Retinal pigment epithelial cell (primary cell): ENCODE results near the gene IDH2.

Experiments
- DNase-seq: peaks from one replicate; pipeline ENCODE4 v3.0.0-alpha.2; 2010; ENCODE audit warnings: low read depth
- H3K4me3 ChIP-seq: 2 replicates; pipeline ENCODE4 v1.5.1; 2011; ENCODE audit warnings: mild to moderate bottlenecking, low read length, control low read depth, moderate library complexity
- TF ChIP-seq, protein P1 (sequence below): conservative IDR thresholded peaks from 2 replicates; pipeline ENCODE4 v1.5.1; 2011; ENCODE audit warnings: low read depth, low read length, control low read depth, inconsistent platforms

IDH2 gene

DNA sequence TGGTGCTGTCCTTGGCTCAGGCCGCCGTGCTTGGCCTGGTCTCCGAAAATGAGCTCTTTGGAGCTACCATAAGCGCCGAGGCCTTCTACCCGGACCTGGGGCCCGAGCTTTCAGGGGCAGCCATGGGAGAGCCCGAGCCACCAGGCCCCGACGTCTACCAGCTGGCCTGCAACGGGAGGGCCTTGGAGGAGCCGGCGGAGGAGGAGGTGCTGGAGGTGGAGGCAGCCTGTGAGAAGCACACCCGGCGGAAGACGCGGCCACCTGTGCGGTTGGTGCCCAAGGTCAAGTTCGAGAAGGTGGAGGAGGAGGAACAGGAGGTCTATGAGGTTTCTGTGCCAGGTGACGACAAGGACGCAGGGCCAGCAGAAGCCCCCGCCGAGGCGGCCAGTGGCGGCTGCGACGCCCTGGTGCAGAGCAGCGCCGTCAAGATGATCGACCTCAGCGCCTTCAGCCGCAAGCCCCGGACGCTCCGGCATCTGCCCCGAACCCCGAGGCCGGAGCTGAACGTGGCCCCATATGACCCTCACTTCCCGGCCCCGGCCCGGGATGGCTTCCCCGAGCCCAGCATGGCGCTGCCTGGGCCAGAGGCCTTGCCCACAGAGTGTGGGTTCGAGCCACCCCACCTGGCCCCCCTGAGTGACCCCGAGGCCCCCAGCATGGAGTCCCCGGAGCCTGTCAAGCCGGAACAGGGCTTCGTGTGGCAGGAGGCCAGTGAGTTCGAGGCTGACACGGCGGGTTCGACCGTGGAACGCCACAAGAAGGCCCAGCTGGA is 34.9 kb downstream of the IDH2 start:
- H3K4me3 ChIP-seq = no peak overlapping the region
- TF ChIP-seq, protein P1, sequence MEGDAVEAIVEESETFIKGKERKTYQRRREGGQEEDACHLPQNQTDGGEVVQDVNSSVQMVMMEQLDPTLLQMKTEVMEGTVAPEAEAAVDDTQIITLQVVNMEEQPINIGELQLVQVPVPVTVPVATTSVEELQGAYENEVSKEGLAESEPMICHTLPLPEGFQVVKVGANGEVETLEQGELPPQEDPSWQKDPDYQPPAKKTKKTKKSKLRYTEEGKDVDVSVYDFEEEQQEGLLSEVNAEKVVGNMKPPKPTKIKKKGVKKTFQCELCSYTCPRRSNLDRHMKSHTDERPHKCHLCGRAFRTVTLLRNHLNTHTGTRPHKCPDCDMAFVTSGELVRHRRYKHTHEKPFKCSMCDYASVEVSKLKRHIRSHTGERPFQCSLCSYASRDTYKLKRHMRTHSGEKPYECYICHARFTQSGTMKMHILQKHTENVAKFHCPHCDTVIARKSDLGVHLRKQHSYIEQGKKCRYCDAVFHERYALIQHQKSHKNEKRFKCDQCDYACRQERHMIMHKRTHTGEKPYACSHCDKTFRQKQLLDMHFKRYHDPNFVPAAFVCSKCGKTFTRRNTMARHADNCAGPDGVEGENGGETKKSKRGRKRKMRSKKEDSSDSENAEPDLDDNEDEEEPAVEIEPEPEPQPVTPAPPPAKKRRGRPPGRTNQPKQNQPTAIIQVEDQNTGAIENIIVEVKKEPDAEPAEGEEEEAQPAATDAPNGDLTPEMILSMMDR = no peak
- DNase-seq = no peak

DNA sequence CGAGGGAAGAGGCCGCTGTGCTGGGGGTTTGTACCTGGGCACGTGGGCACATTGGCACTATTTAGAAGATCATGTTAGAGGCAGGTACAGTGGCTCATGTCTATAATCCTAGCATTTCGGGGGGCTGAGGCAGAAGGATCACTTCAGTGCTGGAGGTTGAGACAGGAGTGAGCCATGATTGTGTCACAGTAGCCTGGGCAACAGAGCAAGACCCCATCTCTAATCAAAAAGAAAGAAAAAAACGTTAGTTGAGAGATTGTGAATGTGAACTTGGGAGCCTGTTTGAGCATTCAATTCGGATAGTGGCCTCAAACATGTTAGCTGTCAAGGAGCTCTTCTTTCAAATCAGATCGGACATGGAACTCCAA is 36.6 kb downstream of the IDH2 start:
- H3K4me3 ChIP-seq = no peak overlapping the region
- TF ChIP-seq, protein P1 = no peak
- DNase-seq = no peak

DNA sequence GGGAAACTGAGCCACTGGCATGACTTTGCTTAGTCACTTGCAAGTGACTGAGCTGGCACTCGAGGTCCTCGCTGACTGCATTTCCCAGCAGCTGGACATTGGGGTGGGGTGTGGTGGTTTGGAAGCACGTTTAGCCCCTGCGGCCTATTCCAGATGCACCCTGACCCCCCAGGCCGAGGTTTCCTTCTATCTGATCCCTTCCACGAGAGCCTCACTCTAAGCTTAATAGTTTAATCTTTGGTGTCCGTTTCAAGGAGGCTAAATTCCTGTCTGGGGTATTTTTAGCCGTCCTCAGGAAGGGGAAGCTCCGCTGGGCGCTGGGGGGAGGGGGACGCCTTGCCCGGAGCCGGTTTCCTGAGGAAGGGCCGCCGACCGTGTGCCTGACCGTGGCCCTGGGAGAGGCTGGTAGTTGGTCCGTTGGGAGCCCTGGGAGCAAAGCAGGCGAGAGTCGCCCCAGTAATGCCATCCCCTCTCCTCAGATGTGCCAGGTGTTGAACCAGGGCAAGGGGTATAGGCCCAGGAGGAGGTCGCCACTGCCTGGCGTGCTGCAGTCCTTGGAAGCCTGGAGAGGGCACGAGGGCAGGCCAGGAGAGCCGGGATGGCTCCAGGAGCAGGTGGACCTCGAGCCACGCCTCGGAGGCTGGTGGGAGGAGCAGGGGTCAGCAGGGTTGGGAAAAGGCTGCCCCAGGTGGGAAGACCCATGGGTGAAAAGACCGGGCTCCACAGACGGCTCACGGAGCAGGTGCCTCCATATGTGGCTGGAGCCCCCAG is 37.2 kb downstream of the IDH2 start:
- DNase-seq = no peak
- no peak overlapping the region for H3K4me3 ChIP-seq
- TF ChIP-seq, protein P1 = no peak

DNA sequence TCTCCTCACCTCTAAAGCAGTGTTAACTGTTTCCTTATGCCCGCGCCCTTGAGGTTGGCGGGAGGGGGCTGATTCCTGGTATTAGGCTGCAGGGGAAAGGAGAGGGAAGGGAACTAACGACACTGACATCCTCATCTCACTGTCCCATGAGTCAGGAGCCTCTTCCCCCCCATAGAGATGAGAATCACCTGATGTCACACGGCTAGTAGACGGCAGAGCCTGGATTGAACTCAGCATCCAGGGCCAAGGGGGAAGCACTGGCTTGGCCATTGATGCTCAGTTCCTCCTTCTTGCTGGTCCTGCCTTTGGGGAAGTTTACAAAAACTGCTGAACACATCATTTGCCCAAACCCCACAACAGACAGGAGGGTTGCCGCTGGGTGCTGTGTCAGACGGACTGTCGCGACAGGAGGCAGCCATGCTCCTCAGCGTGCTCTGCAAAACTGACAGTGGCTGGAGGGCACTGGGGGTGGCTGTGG is 38.5 kb downstream of the IDH2 start:
- H3K4me3 ChIP-seq = no peak overlapping the region
- no peak for DNase-seq
- TF ChIP-seq, protein P1 = no peak

DNA sequence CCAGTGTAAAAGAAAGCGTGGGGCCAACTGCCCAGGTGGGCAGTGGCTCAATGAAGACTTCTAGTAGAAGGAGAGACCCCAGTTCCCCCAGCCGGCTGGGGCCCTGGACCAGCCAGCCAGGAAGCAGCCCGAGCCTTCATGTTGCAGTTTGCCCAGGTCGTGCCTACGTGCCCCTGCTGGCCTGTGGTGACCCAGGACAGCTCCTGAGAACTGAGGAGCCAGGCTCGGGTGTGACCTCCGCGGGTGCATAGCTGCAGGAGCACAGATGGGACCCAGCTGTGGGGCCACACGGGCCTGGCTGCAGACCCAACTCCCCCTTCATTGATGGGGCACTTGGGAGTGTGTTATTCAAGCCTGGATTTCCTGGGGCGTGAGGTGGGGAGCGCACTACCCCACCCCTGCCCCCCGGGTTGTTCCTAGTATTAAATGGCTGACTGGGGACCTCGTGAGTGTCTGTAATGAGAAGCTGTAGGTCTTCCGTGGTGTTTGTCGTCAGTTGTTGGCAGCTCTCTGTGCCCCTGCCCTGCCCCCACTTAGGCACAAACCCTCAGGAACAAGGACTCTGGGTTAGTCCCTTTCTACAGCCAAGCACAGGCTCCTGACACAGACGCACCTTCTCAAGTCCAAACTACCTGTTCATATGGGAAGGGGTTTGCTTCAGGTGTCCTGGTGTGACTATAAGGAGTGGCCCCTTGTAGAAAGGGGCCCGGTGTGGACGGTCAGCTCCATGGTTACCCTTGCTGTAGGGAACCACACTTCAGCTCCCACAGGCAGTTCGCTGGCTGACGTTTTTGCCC is 39.1 kb downstream of the IDH2 start:
- H3K4me3 ChIP-seq = no peak overlapping the region
- TF ChIP-seq, protein P1 = no peak
- DNase-seq = no peak

DNA sequence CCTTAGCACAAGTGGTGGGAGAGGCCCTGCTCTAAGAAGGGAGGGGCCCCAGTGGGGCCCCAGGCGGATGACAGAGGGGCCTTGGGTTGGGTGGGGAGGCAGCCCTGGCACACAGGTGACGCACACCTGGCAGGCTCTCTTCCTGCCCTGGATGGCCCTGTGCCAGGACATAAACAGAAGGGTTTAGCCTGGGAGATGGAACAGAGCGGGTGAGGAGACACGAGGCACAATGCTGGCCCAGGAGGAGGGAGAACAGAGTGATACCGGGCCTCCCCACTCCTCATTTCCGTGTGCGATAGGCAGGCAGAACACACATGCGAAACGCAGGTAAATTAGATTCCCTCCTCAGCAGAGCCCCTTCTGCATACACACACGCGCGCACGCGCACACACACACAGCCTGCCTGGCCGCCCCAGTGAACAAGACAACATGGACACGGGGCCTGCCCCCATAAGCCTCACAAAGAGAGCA is 39.8 kb downstream of the IDH2 start:
- TF ChIP-seq, protein P1 = no peak
- H3K4me3 ChIP-seq = no peak overlapping the region
- DNase-seq = no peak
